NCI-H2196 treated with DMSO at 0.1 percent for 48 hours (cell line): ENCODE data around the gene RASSF4.

Source experiments
- DNase-seq: peaks from one replicate; lab custom pipeline; 2025; ENCODE audit not compliant: unreplicated experiment; lab: John Stamatoyannopoulos, UW

The RASSF4 gene, protein sequence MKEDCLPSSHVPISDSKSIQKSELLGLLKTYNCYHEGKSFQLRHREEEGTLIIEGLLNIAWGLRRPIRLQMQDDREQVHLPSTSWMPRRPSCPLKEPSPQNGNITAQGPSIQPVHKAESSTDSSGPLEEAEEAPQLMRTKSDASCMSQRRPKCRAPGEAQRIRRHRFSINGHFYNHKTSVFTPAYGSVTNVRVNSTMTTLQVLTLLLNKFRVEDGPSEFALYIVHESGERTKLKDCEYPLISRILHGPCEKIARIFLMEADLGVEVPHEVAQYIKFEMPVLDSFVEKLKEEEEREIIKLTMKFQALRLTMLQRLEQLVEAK

DNA sequence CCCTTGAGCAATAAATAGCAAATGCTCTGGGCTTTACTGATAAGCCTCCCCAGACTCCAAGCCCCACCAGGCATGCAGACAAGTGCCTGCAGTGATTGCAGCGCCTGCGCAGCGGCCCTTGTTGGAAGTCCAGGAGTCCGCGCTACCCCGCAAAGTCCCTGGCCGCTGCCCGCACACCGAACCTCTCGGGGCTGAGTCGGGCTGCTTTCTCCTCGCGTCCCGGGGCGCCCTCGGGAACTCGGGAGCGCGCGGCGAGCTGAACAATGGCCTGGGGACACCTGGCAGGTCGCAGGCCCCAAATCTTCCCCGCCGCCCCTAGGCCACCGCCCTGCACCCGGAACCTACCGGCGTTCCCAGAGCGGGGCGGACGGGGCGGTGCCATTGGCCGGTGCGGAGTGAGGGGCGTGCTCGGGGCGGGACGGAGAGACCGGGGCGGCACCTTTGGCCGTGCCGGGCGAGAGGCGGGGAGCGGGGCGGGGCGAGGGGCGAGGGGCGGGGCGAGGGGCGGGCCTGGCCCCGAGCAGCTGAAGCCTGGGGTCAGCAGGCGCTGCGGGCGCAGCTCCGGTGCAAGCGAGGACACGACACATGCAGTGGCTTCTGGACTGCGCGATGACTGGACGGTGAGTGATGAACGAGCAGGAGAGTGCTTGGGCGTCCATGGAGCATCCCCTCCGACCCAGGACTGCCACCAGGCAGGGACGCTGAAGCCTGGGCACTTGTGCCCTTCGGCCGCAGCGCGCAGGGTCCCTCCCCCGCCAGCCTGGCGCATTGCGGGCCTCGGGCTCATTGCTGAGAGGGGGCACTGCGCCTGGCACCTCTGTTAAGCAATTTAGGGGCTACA is at the start of gene RASSF4:
TSS of gene RASSF4 (plus strand) at position 556 of the 841 bp plus-strand sequence. CDS start 10,401 bp downstream, outside the sequence.
- peak; percentile 24 for DNase-seq

DNA sequence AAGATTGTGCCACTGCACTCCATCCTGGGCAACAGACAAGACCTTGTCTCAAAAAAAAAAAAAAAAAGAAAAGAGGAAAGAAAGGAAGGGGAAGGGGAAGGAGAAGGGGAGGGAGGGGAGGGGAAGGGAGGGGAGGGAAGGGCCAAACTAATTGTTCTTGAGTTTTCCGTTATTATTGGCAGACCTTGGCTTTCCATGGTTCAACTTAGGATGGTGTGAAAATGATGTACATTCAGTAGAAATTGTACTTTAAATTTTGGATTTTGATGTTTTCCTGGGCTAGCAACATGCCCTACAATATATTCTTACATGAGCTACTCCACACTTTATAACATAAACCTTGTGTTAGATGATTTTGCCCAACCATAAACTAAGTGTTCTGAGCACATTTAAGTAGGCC is 49.7 kb upstream of the RASSF4 start:
- no peak for DNase-seq

DNA sequence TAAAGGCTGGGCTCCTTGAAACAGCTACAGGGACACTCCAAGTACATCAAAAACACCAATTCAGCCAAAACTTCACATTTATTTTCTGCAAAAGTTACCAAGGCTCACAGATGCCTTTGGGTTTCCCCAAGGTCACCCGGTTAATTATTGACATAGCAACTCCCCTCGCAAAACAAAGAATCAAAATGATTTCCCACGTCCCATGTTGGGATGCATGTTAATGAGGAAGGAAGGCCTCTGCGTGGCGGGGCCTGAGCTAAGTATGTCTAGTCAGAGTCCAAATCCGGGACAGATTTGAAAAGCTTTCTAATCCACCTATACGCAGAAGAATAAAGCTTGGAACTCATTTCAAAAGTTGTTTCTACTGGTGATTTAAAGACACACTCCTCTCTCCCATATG is 49.0 kb upstream of the RASSF4 start:
- no peak for DNase-seq

DNA sequence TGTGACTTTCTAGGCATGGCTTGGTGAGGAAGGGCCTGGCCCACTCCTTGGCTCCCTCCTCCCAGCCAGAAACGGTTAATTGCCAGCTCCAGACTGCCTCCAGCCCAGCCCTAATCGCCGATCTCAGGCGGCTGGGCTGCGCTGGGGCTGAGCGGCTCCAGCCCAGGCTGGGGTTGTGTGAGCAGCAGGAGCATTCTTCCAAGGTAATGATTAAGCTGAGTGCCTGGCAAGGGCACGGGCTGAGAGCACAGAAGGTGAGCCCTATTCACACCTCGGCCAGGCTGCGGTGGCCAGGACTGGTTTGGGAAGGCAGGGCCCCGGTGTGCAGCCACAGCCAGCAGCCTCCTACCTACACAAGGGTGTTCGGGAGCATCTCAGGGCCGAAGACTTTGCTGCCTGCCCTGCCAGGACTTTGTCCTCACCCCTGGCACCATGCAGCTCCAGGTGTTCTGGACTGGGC is 48.5 kb upstream of the RASSF4 start, which contains the start of gene TMEM72:
TSS of gene TMEM72 (plus strand) at position 257 of the 460 bp plus-strand sequence. CDS start at position 433, 176 bp downstream.
- no peak for DNase-seq

DNA sequence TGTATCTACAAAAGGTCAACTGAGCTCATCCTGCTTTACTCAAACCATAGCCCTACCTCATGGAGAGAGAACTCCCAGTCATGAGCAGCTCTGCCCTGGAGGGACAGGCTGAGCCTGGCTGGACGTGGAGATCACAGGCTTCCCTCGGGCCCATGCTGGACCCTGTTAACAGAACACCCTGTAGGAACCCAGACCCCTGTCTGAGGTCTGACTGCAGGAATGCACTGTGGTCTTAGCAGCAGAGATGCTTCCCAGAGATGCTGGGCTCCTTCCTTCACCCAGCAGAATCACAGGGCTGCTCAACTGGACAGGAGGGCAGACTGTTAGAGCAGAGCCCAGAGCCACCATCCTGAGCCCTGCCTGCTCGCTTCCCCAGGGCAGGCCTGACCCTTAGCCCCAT is 47.7 kb upstream of the RASSF4 start:
- DNase-seq: no peak

DNA sequence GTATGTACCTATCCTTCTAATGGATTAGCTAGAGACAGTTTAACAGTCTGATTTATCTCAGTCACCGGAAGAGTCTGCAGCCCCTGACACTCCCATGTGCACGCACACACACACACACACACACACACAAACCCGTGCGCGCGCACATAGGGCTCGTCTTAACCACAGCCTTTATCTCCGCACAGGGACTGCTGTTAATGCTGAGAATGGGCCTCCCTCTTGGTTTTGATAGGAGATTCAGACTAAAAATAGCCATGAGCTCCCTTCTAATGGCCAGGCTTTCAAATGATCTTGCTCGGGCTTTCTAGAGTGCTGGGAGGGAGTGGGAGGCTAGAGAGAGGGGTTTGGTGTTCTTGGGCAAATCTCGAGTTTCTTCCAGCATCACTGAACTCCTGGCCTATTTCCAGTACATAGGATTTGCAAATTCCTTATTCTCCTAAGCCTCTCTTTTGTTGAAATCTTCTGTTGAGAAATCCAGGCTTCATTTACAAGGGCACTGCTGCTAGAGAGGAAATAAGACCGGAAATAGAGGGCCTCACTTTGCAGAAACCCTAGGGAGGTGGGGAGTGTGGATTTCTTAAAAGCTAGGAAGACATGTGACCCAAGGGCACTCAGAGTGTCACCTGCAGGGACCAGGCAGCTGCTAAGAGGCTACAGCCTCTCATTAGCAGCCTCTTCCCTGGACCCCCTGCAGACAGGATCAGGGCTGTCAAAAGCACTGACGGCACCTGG is 46.1 kb upstream of the RASSF4 start:
- no peak for DNase-seq

DNA sequence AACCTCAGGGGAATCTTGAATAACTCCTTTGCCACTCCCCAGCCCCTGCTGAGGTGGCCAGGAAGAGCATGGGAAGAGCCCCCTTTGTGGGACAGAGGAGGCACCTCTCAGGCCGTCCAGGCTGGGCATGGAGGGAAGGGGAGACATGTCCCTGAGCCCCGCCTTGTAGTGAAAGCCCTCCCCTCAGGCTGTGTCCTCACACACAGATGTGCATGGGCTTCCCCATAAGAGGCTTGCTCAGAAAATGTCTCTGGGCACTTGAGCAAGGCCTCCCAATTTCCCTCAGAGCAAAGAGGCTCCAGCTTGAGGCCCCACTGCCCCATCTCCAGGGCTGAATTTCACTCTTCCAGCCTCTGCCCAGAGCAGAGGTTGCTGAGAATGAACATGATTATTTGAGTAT is 44.7 kb upstream of the RASSF4 start:
- DNase-seq: no peak

DNA sequence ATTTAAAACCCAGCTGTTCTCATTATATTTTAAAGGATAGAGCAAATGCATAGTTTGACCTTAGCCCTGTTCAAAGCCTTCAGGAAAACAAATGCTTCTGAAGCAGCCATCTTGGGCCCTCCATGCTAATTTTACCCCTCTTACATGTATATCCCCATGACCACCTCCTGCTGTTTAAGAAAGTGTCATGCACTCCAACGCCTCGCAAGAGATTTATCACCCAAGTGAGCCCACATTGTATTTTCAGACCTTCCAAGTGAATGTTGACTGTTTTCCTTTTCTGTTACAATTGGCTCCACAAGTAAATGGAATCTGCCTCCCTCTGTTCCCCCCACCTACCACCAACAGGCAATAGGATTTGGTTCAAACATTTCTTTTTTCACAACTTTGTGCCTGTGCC is 43.2 kb upstream of the RASSF4 start:
- no peak for DNase-seq

DNA sequence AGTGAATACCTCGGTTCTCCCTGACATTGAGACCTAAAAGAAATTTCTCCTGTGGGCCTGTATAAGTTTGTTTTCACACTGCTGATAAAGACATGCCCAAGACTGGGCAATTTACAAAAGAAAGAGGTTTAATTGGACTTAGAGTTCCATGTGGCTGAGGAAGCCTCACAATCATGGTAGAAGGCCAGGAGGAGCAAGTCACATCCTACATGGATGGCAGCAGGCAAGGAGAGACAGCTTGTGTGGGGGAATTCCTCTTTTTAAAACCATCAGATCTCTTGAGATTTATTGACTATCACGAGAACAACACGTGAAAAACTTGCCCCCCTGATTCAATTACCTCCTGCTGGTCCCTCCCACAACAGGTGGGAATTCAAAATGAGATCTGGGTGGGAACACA is 41.8 kb upstream of the RASSF4 start:
- no peak for DNase-seq

DNA sequence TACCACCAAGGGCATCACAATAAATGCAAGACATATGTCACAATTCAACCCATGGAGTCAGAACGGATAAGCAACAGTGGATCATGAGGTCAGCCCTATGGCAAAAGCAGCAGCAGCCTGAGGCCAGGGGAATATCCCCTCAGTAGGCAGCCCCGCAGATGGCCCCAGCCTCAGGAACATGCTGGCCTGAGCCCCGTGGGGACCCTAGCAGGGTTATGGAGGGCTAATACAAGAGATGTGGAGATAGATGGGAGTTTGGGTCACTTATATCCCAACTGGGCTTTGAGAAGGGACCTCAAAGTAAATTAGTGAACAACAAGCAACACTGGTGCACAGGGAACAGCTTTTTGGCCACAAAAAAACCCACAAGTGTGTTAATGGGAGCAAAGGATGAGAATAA is 39.4 kb upstream of the RASSF4 start:
- DNase-seq: no peak

DNA sequence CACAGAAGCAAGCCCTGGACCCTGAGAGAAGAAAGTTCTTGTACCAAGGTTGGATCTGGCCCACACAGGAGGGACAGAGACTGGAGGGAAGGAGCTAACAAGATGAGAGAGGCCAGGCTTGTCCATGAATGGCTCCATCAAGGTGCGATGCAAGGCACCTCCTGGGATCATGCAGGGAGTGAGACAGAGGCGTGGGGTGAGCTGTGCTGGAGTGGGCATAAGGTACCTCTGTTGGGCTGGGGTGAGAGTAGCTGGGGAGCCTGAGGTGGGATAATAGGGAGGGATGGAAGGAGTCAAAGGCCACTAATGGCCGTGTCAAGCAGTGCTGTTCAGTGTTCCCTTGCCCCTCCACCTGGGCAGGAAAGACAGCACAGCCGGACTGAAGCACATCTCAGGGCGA is 38.5 kb upstream of the RASSF4 start:
- DNase-seq: no peak

DNA sequence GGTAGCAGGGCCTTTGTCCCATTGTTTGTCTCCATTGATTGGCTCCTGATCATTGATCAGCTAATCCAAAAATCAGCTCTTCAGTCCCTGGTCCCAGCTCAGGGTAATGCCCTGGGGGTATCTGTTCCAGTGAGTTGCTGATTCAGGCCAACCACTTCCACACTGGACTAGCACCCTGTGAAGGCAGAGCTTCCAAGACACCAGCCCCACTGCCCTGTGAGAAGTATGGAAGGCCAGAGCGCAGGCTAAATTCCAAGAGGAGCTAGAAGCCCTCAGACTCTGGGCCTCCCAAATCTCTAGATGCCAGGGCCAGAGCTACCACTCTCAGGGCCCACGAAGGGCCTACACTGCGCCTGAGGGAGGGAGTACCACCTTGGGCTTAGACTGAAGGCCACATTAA is 38.1 kb upstream of the RASSF4 start:
- no peak for DNase-seq

DNA sequence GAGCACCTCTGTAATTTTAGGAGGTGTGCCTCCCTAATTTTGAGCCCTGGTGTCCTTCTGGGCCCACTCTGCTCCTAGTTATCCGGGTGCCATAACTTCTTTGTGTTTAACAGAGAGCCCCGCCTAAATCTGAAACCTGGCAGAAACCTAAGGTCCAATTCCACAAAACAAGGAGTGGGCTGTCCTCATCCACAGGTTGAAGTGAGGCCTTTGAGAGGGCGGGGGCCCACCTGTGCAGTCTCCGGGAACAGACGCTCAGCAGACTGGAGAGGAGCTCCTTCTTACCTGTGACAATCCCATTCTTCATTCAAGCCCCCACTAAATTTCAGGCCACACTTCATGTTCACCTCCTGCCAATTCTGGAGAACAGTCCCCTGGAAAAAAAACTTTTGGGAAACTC is 37.6 kb upstream of the RASSF4 start:
- DNase-seq: no peak

DNA sequence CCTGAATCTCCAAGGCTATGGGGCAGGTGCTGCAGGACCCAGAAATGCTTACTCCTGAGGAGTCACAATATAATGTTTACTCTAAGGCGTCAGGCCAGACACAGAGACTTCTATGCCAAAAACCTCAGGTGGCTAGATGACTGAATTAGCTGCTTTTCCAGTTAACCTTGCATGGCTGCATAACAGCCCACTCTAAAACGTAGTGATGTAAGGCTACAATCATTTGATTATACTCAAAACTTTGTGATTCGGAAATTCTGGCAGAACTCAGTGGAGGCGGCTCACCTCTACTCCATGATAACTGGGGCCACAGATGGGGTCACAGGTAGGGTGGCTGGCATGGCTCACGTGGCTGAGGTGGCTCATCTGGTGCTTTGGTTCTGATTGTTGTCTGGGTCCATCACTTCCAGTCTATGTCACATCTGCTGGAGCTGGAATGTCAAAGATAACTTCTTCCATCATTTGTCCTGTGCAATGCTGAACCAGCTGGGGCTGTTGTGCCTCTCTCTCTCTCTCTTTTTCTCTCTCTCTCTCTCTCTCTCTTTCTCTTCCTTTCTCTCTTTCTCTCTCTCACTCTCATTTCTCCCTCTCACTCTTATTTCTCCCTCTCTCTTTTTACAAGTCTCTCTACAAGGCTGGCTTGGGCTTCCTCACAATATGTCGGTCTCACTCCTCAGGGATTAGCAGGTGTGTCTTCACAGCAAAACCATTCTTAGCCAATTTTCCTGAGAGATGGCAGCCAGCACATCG is 36.6 kb upstream of the RASSF4 start:
- DNase-seq: no peak

DNA sequence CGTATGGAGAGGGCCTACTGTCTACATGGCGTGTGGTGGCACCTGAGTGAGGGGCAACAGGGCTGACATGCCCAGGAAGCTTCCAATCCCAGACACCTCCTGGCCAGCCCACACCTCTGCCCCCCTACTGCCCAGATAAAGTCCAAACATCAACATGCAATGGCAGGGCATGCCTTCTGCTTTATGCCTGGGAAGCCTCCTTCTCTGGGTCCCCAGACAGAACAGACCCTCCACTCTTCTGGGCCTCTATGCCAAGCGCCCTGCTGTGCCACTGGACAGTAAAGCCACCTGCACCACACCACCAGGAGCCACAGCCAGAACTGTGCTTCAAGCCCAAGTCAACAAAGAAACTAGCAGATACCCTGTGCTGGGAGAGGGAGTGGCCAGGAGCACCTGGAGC is 36.0 kb upstream of the RASSF4 start:
- DNase-seq: no peak

DNA sequence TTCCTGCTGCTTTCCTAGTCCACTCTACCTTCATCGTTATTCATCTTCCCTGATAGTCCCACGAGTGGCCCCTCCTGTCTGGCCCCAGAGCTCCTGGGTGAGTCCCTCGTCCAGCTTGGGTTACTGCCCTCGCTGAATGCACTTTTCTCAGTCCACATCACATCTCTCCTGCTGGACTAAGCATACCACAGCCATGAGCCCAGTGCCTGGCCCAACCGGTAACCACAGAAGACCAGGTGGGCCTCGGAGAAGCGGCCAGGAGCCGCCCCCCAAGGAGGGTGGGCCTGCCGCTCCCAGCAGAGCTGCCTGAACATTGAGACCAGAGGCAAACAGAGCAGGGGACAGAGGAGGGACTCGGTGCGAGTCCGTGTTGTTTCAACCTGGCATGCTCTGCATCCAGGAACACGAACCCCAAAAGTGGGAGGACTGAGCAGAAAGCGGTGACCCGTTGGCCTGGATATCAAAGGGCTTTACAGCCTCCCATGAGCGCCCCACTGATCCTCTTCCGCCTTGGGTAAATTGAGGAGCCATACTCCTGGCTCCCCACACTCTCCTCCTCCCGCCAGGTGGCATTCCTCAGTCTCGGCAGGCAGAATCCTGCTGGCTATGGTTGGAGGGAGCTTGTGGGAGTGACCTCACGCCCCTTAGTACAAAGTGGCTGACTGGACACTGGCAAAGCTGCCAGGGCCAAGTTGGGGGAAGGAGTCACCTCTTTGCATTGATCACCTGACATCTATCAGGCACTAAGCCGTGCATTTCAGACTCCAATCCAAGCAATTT is 35.2 kb upstream of the RASSF4 start:
- no peak for DNase-seq

DNA sequence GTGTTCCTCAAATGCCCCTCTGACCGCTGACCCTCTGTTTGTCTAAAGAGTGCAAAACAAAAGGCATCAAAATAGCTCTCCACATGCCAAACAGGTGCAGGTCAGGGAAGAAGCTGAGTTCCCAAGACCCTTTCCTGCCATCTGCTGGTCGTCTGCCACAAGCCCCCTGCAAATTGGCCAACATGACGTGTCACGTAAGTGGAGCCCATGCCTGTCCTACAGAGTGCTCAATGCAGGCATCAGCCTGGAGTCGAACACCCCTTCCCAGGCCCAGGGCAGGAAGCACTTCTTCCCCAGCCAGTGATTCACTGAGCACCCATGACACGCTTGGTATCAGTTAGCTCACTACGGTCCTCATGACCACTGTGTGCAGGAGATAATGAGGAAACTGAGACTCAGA is 34.4 kb upstream of the RASSF4 start:
- peak; percentile 3 for DNase-seq

DNA sequence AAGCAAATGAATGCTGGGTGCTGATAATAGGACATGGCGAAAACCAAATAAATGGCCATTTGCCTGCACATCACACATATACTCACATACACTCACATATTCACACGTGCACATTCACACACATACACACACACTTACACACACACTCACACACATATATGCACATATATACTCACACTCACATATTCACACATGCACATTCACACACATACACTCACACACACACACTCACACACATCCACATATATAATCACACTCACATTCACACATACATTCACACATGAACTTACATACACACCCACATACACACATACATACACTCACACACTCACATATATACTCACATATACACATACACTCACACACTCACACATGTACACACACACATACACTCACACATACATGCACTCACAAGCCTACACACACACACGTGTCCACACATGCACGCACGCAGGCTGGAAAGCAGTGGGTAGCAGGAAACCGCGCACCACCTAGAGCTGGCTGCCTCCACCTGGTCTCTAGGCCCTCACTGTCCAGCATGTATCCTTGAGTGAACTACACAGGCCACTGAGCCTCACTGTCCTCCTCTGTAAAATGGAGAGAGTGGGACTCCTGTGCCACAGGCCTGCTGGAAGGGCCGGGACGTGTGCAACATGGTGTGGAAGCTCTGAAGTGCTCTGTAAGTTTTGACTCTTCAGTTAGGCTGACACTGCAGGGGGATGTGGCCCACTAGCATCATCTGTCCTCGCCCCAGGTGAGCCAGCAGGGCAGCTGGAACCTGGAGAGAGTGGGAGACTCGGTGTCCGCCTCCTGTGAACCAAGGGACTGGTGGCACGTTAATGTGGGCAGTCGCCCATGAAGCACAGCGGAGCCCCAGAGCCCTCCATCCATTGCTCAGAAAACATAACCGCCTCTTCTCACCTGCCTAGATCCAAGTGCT is 33.5 kb upstream of the RASSF4 start:
- no peak for DNase-seq

DNA sequence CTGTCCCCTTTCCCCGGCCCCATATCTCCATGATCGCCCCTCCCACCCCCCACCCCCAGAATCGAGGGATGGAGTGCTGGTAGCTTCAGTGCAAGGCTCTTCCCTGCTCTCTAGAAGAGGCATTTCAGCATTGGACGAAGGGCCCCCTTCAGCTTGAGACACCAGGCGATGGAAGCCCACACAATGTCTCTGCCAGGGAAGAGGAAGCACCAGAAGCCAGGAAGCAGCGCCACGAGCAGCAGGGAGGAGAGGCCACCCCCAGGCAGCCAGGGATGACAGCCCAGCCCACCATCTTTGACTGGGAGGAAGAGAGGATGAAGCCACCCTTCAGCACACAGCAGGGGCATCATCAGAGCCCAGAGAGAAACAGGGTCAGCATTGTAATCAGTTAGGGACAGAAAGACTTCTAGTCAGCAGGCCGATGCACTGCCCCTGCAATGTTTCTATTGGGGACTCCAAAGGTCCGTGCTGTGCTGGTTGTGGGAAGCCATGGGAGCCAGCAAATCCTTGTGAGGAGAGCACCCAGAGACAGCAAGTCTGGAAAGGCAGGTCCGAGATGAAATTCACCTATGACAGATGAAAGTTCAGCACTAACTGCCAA is 32.8 kb upstream of the RASSF4 start:
- DNase-seq: no peak
